Hepatocyte (in vitro differentiated cells): ENCODE results near the gene FA2H.

Experiments used
- EZH2 ChIP-seq: fragments of 200-600 bp; sonication (generic); IDR thresholded peaks from 2 replicates; pipeline ENCODE4 v1.6.1; 2016; ENCODE audit warnings: antibody characterized with exemption, mild to moderate bottlenecking, borderline replicate concordance
- EZH2phosphoT487 ChIP-seq: fragments of 200-600 bp; sonication (generic); IDR thresholded peaks from one replicate; pipeline ENCODE4 v1.6.1; 2018; ENCODE audit warnings: antibody characterized with exemption, mild to moderate bottlenecking, low read depth, moderate library complexity; ENCODE audit not compliant: unreplicated experiment, severe bottlenecking
- TF ChIP-seq, protein P1 (sequence below): fragments of 200-600 bp; sonication (generic); IDR thresholded peaks from 2 replicates; pipeline ENCODE4 v1.5.1; 2016; ENCODE audit warnings: antibody characterized with exemption, mild to moderate bottlenecking; ENCODE audit not compliant: poor library complexity

DNA sequence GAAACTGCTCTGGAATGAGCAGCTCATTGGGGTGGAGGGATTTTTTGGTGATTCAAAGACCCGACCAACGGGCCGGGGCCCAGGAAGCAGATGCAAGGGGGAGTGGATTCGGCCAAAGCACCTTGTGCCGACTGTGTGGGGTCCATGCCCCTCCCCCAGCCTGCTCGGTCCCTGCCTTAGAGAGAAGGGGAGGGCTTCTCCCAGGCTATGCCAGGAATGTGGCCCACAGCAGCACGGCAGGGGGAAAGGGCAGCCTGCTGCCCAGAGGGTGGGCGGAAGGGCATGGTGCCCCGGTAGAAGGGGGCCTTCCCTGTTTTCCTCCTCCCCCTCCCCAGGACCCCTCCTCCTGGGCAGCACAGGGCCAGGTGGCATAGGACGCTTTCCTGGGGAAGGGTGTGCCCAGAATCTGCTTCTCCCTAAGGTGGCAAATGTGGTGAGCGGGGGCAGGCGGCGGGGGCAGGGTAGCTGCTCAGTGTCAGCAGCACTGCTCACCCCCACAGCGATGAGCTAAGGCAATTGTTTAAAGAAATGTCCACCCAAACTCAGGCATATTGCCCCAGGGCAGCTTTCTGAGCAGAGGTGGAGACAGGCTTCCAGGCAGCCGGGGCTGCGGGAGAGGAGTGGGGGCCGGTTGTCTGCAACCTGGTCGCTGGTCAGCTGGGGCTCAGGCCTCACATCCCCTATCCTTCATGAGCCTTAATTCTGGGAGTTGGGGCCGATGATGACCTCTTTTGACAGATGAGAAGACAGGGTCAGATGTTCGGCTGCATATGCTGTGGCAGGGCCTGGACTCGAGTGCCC, 40.1 kb downstream of the FA2H start:
- TF ChIP-seq, protein P1, sequence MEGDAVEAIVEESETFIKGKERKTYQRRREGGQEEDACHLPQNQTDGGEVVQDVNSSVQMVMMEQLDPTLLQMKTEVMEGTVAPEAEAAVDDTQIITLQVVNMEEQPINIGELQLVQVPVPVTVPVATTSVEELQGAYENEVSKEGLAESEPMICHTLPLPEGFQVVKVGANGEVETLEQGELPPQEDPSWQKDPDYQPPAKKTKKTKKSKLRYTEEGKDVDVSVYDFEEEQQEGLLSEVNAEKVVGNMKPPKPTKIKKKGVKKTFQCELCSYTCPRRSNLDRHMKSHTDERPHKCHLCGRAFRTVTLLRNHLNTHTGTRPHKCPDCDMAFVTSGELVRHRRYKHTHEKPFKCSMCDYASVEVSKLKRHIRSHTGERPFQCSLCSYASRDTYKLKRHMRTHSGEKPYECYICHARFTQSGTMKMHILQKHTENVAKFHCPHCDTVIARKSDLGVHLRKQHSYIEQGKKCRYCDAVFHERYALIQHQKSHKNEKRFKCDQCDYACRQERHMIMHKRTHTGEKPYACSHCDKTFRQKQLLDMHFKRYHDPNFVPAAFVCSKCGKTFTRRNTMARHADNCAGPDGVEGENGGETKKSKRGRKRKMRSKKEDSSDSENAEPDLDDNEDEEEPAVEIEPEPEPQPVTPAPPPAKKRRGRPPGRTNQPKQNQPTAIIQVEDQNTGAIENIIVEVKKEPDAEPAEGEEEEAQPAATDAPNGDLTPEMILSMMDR, result no peak
- TF ChIP-seq EZH2phosphoT487 (no peak), EZH2 (no peak)
